Effector memory CD4-positive, alpha-beta T cell (primary cell): ENCODE data around the gene GPHN.

Experiments
- DNase-seq, 3 donors: peaks; one replicate each; pipeline ENCODE4 v3.0.0-alpha.2; 2020
- H3K27ac ChIP-seq: 2 replicates; pipeline ENCODE4 v1.7.0; 2013; ENCODE audit warnings: mild to moderate bottlenecking, low read length, moderate library complexity; ENCODE audit not compliant: insufficient read depth, poor library complexity, severe bottlenecking
- H3K27me3 ChIP-seq: replicated peaks from 2 replicates; pipeline ENCODE4 v1.7.0; 2013; ENCODE audit warnings: mild to moderate bottlenecking, low read length; ENCODE audit not compliant: insufficient read depth, control insufficient read depth, poor library complexity, severe bottlenecking
- H3K36me3 ChIP-seq: 2 replicates; pipeline ENCODE4 v1.7.0; 2013; ENCODE audit warnings: mild to moderate bottlenecking, low read length, moderate library complexity; ENCODE audit not compliant: control insufficient read depth, insufficient read depth
- H3K4me1 ChIP-seq: 2 replicates; pipeline ENCODE4 v1.7.0; 2013; ENCODE audit warnings: low read length, mild to moderate bottlenecking; ENCODE audit not compliant: control insufficient read depth, insufficient read depth, poor library complexity, severe bottlenecking
- H3K4me3 ChIP-seq: 2 replicates; pipeline ENCODE4 v1.7.0; 2013; ENCODE audit warnings: low read length, low read depth, mild to moderate bottlenecking; ENCODE audit not compliant: insufficient read depth, poor library complexity, severe bottlenecking
- H3K9me3 ChIP-seq: 2 replicates; pipeline ENCODE4 v1.7.0; 2013; ENCODE audit warnings: mild to moderate bottlenecking, low read length, moderate library complexity; ENCODE audit not compliant: control insufficient read depth

The GPHN gene

GRCh38 chr14:66853311-66853710 is 345.4 kb downstream of the GPHN start:
- no peaks in the 10 kb centered on the region for H3K9me3 ChIP-seq
- no peaks in the 10 kb centered on the region for H3K36me3 ChIP-seq
- no peak for DNase-seq
- H3K4me1 ChIP-seq, result no peaks in the 10 kb centered on the region
- H3K27ac ChIP-seq, result no peak overlapping the region
- no peaks in the 10 kb centered on the region for H3K27me3 ChIP-seq
- no peak overlapping the region for H3K4me3 ChIP-seq

GRCh38 chr14:66857867-66858266 is 349.9 kb downstream of the GPHN start:
- Histone ChIP-seq H3K27ac (no peak overlapping the region), H3K4me1 (no peaks in the 10 kb centered on the region), H3K9me3 (no peaks in the 10 kb centered on the region), H3K4me3 (no peak overlapping the region), H3K27me3 (no peaks in the 10 kb centered on the region), H3K36me3 (no peaks in the 10 kb centered on the region)
- no peak for DNase-seq

GRCh38 chr14:66859063-66859671 is 351.2 kb downstream of the GPHN start:
- H3K9me3 ChIP-seq, result no peaks in the 10 kb centered on the region
- DNase-seq, result no peak
- no peaks in the 10 kb centered on the region for H3K36me3 ChIP-seq
- no peak overlapping the region for H3K4me3 ChIP-seq
- no peaks in the 10 kb centered on the region for H3K4me1 ChIP-seq
- H3K27ac ChIP-seq, result no peak overlapping the region
- H3K27me3 ChIP-seq, result no peaks in the 10 kb centered on the region

GRCh38 chr14:66881596-66881995 is 373.6 kb downstream of the GPHN start:
- Histone ChIP-seq H3K4me1 (no peaks in the 10 kb centered on the region), H3K9me3 (no peaks in the 10 kb centered on the region), H3K27ac (no peak overlapping the region), H3K27me3 (no peaks in the 10 kb centered on the region), H3K4me3 (no peak overlapping the region), H3K36me3 (no peaks in the 10 kb centered on the region)
- no peak for DNase-seq

- no peak overlapping the region for H3K27ac ChIP-seq
- no peaks in the 10 kb centered on the region for H3K4me1 ChIP-seq
- no peaks in the 10 kb centered on the region for H3K36me3 ChIP-seq
- DNase-seq, result no peak
- H3K27me3 ChIP-seq, result no peaks in the 10 kb centered on the region
- no peak overlapping the region for H3K4me3 ChIP-seq
- peaks cover 7% of the 10 kb centered on the region for H3K9me3 ChIP-seq
Measured at GRCh38 chr14:66884149-66884548, 376.2 kb downstream of the GPHN start.

- no peaks in the 10 kb centered on the region for H3K4me1 ChIP-seq
- H3K9me3 ChIP-seq, result no peaks in the 10 kb centered on the region
- H3K36me3 ChIP-seq, result no peaks in the 10 kb centered on the region
- H3K27ac ChIP-seq, result no peak overlapping the region
- DNase-seq, result no peak
- no peaks in the 10 kb centered on the region for H3K27me3 ChIP-seq
- H3K4me3 ChIP-seq, result no peak overlapping the region
Measured at GRCh38 chr14:66900719-66901118, 392.8 kb downstream of the GPHN start.

GRCh38 chr14:66910311-66910840 is 402.4 kb downstream of the GPHN start:
- Histone ChIP-seq H3K36me3 (no peaks in the 10 kb centered on the region), H3K27ac (no peak overlapping the region), H3K4me3 (no peak overlapping the region), H3K4me1 (no peaks in the 10 kb centered on the region), H3K9me3 (no peaks in the 10 kb centered on the region), H3K27me3 (no peaks in the 10 kb centered on the region)
- DNase-seq, result no peak

- Histone ChIP-seq H3K4me3 (no peak overlapping the region), H3K4me1 (no peaks in the 10 kb centered on the region), H3K27ac (no peak overlapping the region), H3K9me3 (no peaks in the 10 kb centered on the region), H3K27me3 (no peaks in the 10 kb centered on the region), H3K36me3 (no peaks in the 10 kb centered on the region)
- DNase-seq, result no peak
Measured at GRCh38 chr14:66916421-66916820, 408.5 kb downstream of the GPHN start.

GRCh38 chr14:66918527-66918926 is 410.6 kb downstream of the GPHN start:
- no peaks in the 10 kb centered on the region for H3K4me1 ChIP-seq
- DNase-seq, result no peak
- H3K9me3 ChIP-seq, result no peaks in the 10 kb centered on the region
- H3K36me3 ChIP-seq, result peaks cover 4% of the 10 kb centered on the region
- H3K4me3 ChIP-seq, result no peak overlapping the region
- H3K27me3 ChIP-seq, result no peaks in the 10 kb centered on the region
- no peak overlapping the region for H3K27ac ChIP-seq

- H3K36me3 ChIP-seq, result peaks cover 4% of the 10 kb centered on the region
- no peak for DNase-seq
- H3K4me3 ChIP-seq, result no peak overlapping the region
- no peaks in the 10 kb centered on the region for H3K9me3 ChIP-seq
- no peaks in the 10 kb centered on the region for H3K4me1 ChIP-seq
- no peak overlapping the region for H3K27ac ChIP-seq
- no peaks in the 10 kb centered on the region for H3K27me3 ChIP-seq
Measured at GRCh38 chr14:66920196-66920595, 412.2 kb downstream of the GPHN start.
